Activated CD4-positive, alpha-beta T cell treated with anti-CD3 and anti-CD28 coated beads, Interleukin-2, Interleukin-4, amounts not matched to agents 100 ng/mL and 50 ng/mL, durations not matched to agents 16 hours and 8 hours (primary cell): ENCODE results near the gene TTLL8.
"Not testable (repeated sequence)": the region's sequence is repeated elsewhere in the genome, so short reads cannot be mapped to it uniquely, and the experiment has no call there.

Experiments
- DNase-seq: peaks from one replicate; pipeline ENCODE4 v3.0.0-alpha.2; 2020; ENCODE audit warnings: low spot score

The TTLL8 gene

GRCh38 chr22:49983148-49984042 lies 74.7 kb downstream of the TTLL8 start:
- DNase-seq, result no peak

- not testable (repeated sequence) for DNase-seq
Measured at GRCh38 chr22:49981799-49982198, 76.3 kb downstream of the TTLL8 start.

GRCh38 chr22:49979587-49980264 lies 78.4 kb downstream of the TTLL8 start:
- DNase-seq, result peak; percentile 61

- DNase-seq, result no peak
Measured at GRCh38 chr22:49977578-49977977, 80.5 kb downstream of the TTLL8 start.

- DNase-seq, result peak; percentile 45
Measured at GRCh38 chr22:49976439-49977175, 81.5 kb downstream of the TTLL8 start.

- no peak for DNase-seq
Measured at GRCh38 chr22:49975543-49976389, 82.3 kb downstream of the TTLL8 start.

- DNase-seq, result no peak
Measured at GRCh38 chr22:49973018-49973961, 84.8 kb downstream of the TTLL8 start.

GRCh38 chr22:49972163-49973017 lies 85.7 kb downstream of the TTLL8 start:
- DNase-seq, result no peak

GRCh38 chr22:49971232-49972162 lies 86.6 kb downstream of the TTLL8 start:
- peak; percentile 72 for DNase-seq

GRCh38 chr22:49970528-49971231 lies 87.4 kb downstream of the TTLL8 start:
- peak; percentile 97 for DNase-seq

GRCh38 chr22:49969751-49970527 lies 88.2 kb downstream of the TTLL8 start:
- DNase-seq, result no peak

- no peak for DNase-seq
Measured at GRCh38 chr22:49968831-49969661, 89.1 kb downstream of the TTLL8 start.
